Measurements from ENCODE around the gene RCBTB2.
"Not testable (repeated sequence)": the region's sequence is repeated elsewhere in the genome, so short reads cannot be mapped to it uniquely, and the experiment has no call there.

Gene RCBTB2

DNA sequence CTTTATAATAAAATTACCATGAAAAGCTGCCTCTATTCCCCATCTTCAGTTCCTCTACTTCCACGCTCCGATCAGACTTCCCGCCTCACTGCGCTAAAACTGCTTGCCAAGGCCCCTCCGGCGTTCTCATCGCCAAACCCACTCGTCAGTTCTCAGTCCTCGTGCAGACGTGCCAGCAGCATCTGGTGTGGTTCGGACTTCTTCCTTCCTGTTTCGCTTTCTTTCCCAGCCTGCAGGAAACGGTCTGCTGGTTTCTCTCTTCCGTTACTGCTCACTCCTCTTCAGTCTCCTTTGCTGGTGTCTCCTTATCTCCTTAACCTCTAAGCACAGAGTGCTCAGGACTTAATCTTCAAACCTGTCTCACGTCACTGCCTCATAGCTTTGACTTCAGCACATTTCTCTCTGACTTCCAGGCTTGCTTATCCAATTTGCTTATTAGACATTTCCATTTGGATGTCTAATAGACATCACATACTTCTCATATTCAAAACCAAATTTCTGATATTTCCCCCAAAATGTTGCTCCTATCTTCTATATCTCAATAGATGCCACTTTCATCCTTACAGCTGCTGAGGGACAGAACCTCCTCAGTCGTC lies 40.3 kb downstream of the RCBTB2 start:
- peak; percentile 100 for DNase-seq

- DNase-seq = peak; percentile 93 to 97
Measured at GRCh38 chr13:48492096-48492440, 40.8 kb downstream of the RCBTB2 start.

DNA sequence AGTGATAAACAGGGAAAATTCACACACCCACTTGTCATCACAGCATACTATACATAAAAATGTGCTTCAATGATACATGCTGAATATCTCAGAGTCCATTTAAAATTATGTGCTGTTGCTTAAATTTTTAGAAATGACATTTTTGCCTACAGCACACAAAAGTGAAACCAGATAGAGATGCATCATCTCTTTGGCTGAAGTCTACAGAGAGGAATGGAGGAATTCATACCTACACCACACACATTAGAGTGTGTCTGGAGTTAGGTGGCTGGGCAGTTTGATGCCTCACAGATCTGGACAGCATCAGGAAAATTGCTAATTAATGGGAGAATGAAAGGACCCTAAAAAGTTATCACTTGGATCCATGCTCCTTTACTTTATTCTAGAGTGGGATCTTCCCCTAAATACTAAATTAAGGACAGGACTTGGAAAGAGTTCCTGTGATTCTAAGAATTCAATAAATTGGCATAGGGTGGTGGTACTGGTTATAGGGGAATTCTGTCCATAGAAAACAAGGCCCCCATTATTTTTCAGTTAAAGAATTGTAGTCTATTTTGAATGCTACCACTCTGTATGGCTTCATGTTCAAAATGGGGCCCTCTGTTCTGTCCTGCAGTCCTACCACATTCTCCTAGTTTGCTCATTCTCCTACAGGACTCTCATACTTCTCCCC lies 41.3 kb downstream of the RCBTB2 start:
- no peak for DNase-seq

- DNase-seq = no peak
Measured at GRCh38 chr13:48490241-48490640, 42.6 kb downstream of the RCBTB2 start.

DNA sequence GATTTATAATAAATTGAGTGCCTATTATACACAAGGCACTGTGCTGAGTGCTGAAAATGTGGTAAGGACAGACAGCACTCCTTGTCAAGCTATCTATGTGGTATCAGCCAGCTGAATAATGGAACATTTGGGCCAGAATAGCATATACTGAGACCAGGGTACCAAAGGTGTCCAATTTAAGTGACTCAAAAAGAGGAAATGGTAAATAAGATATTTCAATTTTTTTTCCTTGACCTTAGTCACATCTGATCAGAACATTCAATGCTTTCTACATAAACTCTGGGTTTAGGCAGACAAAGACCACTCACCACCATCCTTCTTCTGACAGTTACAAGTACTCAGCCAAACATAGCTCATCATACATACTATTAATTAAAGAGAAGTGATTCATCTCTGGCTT lies 43.2 kb downstream of the RCBTB2 start:
- no peak for DNase-seq

GRCh38 chr13:48488995-48489394 lies 43.9 kb downstream of the RCBTB2 start:
- DNase-seq = no peak

DNA sequence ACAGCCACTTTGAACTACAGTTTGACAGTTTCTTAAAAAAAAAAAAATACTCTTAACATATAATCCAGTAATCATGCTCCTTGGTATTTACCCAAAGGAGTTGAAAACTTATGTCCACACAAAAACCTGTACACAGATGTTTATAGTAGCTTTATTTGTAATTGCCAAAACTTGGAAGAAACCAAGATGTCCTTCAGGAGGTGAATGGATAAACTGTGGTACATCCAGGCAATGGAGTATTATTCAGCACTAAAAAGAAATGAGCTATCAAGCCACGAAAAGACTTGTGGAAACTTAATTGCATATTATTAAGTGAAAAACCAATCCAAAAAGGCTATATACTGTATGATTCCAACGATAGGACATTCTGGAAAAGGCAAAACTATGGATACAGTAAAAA lies 44.9 kb downstream of the RCBTB2 start:
- DNase-seq = no peak

- no peak for DNase-seq
Measured at GRCh38 chr13:48486836-48487235, 46.0 kb downstream of the RCBTB2 start.

DNA sequence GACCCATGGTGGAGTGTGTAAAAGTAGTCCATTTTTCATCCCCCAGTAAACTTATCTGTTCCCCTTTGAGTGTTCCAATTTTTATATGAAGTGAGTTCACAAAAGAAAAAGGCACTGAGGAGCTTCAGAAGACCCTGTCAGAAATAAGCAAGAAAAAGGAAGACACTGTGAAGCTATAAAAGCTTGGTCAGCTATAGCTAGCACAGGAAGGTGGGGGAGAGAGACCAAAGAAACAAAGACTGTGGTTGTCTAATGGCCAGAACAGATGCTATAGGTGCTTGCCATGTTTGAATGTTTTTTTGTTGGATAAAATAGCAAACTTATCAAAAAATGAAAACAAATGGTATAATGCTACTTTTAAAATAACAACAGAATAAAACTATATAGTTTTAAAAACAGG lies 46.5 kb downstream of the RCBTB2 start:
- peak; percentile 37 to 57 for DNase-seq

DNA sequence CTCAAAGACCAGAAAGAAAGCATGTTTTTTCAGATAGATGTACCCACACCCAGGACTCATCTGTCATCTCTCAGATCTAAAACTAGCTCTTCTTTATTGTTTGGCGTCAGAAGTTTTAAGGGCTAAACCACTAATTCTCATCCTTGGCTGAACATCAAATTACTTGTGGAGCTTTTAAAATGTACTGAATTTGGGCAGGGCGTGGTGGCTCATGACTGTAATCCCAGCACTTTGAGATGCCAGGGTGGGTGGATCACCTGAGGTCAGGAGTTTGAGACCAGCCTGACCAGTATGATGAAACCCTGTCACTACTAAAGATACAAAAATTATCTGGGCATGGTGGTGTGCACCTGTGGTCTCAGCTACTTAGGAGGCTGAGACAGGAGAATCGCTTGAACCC lies 47.4 kb downstream of the RCBTB2 start:
- DNase-seq = no peak

- no peak for DNase-seq
Measured at GRCh38 chr13:48483575-48483974, 49.3 kb downstream of the RCBTB2 start.

- DNase-seq = no peak
Measured at GRCh38 chr13:48478391-48478790, 54.5 kb downstream of the RCBTB2 start.

DNA sequence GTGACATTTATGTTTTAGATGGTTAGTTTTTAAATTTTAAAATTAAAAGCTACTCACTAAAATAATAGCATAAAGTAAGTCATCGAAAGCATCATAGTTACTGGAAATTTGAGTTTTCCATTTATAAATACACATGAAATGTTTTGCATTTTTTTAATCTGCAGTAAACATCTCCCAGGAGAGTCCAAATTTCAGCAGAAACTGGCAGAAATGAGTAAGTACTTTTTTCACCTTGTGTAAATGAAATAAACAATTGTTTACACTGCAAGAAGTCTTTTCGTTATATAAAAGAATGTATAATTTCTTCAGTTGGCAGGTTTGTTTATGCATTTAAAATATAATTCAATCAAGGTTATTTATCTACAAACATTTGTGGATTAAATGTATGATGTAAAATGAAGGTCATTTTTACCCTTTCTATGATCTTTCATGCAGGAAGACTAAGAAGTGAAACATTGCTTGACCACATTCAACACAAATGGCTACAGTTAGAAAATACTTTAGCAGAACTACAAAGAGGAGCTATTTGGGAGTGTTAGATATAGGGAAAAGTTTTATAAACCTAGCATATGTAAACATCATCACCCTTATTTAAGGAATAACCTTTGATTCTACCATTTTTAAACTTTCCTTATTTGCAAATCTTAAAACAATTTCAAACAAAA lies 55.6 kb downstream of the RCBTB2 start:
- no peak for DNase-seq

DNA sequence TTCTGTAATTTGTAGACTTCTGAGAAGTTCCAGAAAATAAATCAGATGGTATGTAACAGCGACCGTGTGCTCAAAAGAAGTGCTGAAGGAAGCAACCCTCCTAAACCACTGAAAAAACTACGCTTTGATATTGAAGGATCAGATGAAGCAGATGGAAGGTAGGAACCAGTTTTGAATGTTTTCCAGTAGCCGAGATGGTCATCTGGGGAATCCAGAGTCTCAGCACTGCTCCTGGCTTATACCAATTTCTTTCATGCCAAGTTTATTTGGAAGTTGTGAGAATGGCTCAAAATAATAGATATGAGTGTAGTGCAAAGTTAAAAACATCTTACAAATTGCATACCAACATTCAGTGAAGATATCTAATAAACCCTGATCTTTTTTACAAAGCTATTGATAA lies 56.2 kb downstream of the RCBTB2 start:
- DNase-seq = no peak

DNA sequence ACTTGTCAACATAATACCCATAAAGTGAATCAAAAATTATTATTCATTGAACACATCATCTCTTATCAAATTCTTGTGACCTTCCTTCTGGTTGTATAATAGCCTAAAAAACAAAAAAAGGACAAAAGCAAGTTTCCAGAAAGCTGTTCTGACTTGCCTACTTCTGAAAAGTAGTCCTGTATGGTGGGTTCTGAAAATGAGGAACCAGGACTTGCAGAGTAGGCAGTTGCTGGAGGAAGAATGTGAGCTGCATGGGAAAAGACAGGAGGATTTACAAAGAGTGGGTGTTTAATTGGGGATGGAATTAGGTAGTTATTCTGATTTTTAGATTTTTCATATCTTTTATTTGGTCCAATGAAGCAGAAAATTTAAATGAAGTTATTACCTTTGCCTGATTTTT lies 56.7 kb downstream of the RCBTB2 start:
- peak; percentile 64 to 65 for DNase-seq

GRCh38 chr13:48475230-48475629 lies 57.6 kb downstream of the RCBTB2 start:
- DNase-seq = no peak

GRCh38 chr13:48457578-48458242 lies 75.2 kb downstream of the RCBTB2 start:
- no peak for DNase-seq

- DNase-seq = no peak
Measured at GRCh38 chr13:48456546-48456945, 76.3 kb downstream of the RCBTB2 start.

DNA sequence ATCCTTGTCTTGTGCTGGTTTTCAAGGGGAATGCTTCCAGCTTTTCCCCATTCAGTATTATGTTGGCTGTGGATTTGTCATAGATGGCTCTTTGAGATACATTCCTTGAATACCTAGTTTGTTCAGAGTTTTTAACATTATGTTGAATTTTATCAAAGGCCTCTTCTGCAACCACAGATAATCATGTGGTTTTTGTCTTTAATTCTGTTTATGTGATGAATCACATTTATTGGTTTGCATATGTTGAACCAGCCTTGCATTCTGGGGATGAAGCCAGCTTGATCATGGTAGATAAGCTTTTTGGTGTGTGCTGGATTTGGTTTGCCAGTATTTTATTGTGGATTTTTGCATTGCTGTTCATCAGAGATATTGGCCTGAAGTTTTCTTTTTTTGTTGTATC lies 81.7 kb downstream of the RCBTB2 start:
- DNase-seq = not testable (repeated sequence)

GRCh38 chr13:48449656-48450055 lies 83.2 kb downstream of the RCBTB2 start:
- no peak for DNase-seq

GRCh38 chr13:48448959-48449614 lies 83.8 kb downstream of the RCBTB2 start:
- peak; percentile 45 to 61 for DNase-seq

DNA sequence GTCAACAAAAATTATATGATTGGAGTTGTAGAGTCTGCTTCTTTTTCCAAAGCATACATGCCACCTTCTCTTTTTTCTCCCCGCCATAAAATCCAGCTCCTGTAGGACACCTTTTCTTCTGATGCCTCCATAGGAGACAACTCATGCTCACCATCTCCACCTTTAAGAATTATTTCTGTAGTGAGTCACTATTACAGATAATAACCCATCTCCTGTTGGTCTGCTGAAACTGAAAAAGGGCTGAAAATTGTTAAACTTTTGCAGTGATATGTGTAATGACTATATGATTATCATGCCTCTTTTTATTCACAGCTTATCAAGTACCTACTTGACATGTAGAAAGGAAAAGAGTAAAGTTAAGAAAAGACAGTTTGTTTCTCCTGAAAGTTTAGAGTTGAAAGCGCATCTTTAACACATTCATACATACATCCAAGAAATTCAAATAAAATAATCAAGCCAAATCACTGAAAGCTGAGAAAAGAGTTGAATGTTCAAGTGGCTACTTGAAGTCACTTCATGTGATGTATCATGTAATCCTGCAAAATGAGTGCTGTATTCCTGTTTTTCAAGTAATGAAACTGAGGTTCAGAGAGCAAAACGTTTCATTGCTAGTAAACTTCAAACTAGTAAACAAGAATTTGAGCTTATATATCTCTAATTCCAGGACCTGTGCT lies 84.5 kb downstream of the RCBTB2 start:
- DNase-seq = no peak

GRCh38 chr13:48446464-48446863 lies 86.4 kb downstream of the RCBTB2 start:
- DNase-seq = peak; percentile 65 to 66
